GM23248 (cell line): ENCODE data around the gene NOL4L. TPM values are rescaled to one million over a fixed set of nuclear protein-coding genes. Genes with fewer than 3 reads are reported as not detected.
"Not testable (repeated sequence)": the region's sequence is repeated elsewhere in the genome, so short reads cannot be mapped to it uniquely, and the experiment has no call there.

Source experiments
- DNase-seq: peaks from one replicate; pipeline ENCODE4 v3.0.0-alpha.2; 2015
- H2AFZ ChIP-seq: fragments of 200-600 bp; sonication (generic); 2 replicates; pipeline ENCODE4 v1.6.1; 2016; ENCODE audit warnings: antibody characterized with exemption
- H3F3A ChIP-seq: fragments of 200-600 bp; sonication (generic); 2 replicates; pipeline ENCODE4 v1.6.1; 2016; ENCODE audit warnings: mild to moderate bottlenecking, antibody characterized with exemption, mixed run types; ENCODE audit not compliant: insufficient read depth
- H3K27ac ChIP-seq: fragments of 200-600 bp; sonication (generic); 2 replicates; pipeline ENCODE4 v1.5.1; 2016; ENCODE audit warnings: mild to moderate bottlenecking
- H3K27me3 ChIP-seq: fragments of 200-600 bp; sonication (generic); replicated peaks from 2 replicates; pipeline ENCODE4 v1.6.1; 2016; ENCODE audit warnings: mild to moderate bottlenecking; ENCODE audit not compliant: insufficient read depth
- H3K36me3 ChIP-seq: fragments of 200-600 bp; sonication (generic); 2 replicates; pipeline ENCODE4 v1.6.1; 2016; ENCODE audit warnings: low read depth, mild to moderate bottlenecking
- H3K4me1 ChIP-seq: fragments of 200-600 bp; sonication (generic); 2 replicates; pipeline ENCODE4 v1.6.1; 2016; ENCODE audit warnings: mild to moderate bottlenecking; ENCODE audit not compliant: insufficient read depth
- H3K4me2 ChIP-seq: fragments of 200-600 bp; sonication (generic); one replicate; pipeline ENCODE4 v1.6.1; 2016; ENCODE audit warnings: mild to moderate bottlenecking; ENCODE audit not compliant: unreplicated experiment
- H3K4me3 ChIP-seq: fragments of 200-600 bp; sonication (generic); 2 replicates; pipeline ENCODE4 v1.5.1; 2016; ENCODE audit warnings: mild to moderate bottlenecking
- H3K79me2 ChIP-seq: fragments of 200-600 bp; sonication (generic); 2 replicates; pipeline ENCODE4 v1.6.1; 2016; ENCODE audit warnings: mild to moderate bottlenecking; ENCODE audit not compliant: insufficient read depth
- H3K9ac ChIP-seq: fragments of 200-600 bp; sonication (generic); 2 replicates; pipeline ENCODE4 v1.6.1; 2016; ENCODE audit warnings: mild to moderate bottlenecking
- H3K9me2 ChIP-seq: fragments of 200-600 bp; sonication (generic); 2 replicates; pipeline ENCODE4 v1.6.1; 2016; ENCODE audit warnings: mixed run types, mild to moderate bottlenecking, moderate library complexity; ENCODE audit not compliant: insufficient read depth
- H3K9me3 ChIP-seq: fragments of 200-600 bp; sonication (generic); one replicate; pipeline ENCODE4 v1.6.1; 2017; ENCODE audit warnings: low read depth
- H4K20me1 ChIP-seq: fragments of 200-600 bp; sonication (generic); 2 replicates; pipeline ENCODE4 v1.6.0; 2016; ENCODE audit not compliant: insufficient read depth
- EZH2 ChIP-seq: fragments of 200-600 bp; sonication (generic); IDR thresholded peaks from 2 replicates; pipeline ENCODE4 v1.6.1; 2018; ENCODE audit warnings: antibody characterized with exemption, mild to moderate bottlenecking; ENCODE audit not compliant: insufficient read depth, poor library complexity, severe bottlenecking
- EZH2phosphoT487 ChIP-seq: fragments of 200-600 bp; sonication (generic); IDR thresholded peaks from 2 replicates; pipeline ENCODE4 v1.6.1; 2018; ENCODE audit warnings: antibody characterized with exemption, moderate library complexity, mild to moderate bottlenecking, low read depth; ENCODE audit not compliant: insufficient read depth
- whole genome bisulfite sequencing, 2 experiments: methylation state at CpG; one replicate each; pipeline ENCODE4 v1.1.6; 2015 to 2017; ENCODE audit warnings: low lambda C conversion rate in 2 of 2, low coverage in 1 of 2; ENCODE audit errors: missing lambda C conversion rate in 2 of 2; 5-methylcytosine and 5-hydroxymethylcytosine counted together
- in situ Hi-C: fragments of 300-500 bp; cut with MboI; formaldehyde crosslinking; loops from 2 replicates; pipeline ENCODE4 v1.15.0; 2020
- polyA plus RNA-seq: library from polyadenylated mRNA; unstranded; fragments of >200 nt; fragmentation: Nextera tagmentation; extraction: Ambion mirVana; gene quantifications from 2 replicates; pipeline ENCODE4 v1.2.1, GENCODE V29; 2016
- total RNA-seq: library from RNA; depleted of rRNA; stranded (reverse); fragments of >200 nt; shearing (Covaris generic); gene quantifications from 2 replicates; pipeline ENCODE4 v1.2.3, GENCODE V29; 2014

NOL4L gene
- total and polyA plus RNA-seq, 2 experiments from 2014 or later = 5.2 to 7.9 TPM

GRCh38 chr20:32495949-32496348, 89.2 kb downstream of the NOL4L start:
- in situ Hi-C loops = no loop called here
- H3F3A ChIP-seq = no peaks in the 10 kb centered on the region
- H3K79me2 ChIP-seq = no peaks in the 10 kb centered on the region
- no peaks in the 10 kb centered on the region for H3K4me1 ChIP-seq
- DNase-seq = no peak
- no peaks in the 10 kb centered on the region for H3K9me3 ChIP-seq
- no peaks in the 10 kb centered on the region for H3K9me2 ChIP-seq
- no peaks in the 10 kb centered on the region for H4K20me1 ChIP-seq
- H3K9ac ChIP-seq = no peak overlapping the region
- no peaks in the 10 kb centered on the region for H3K36me3 ChIP-seq
- H3K4me3 ChIP-seq = no peak overlapping the region
- H2AFZ ChIP-seq = no peak overlapping the region
- no peak overlapping the region for H3K4me2 ChIP-seq
- H3K27ac ChIP-seq = no peak overlapping the region
- no peak for TF ChIP-seq EZH2
- no peak for TF ChIP-seq EZH2phosphoT487
- H3K27me3 ChIP-seq = no peaks in the 10 kb centered on the region
- 93 to 97% methylated on average over 5 of the region's 5 CpGs for WGBS, 2 experiments

- no peaks in the 10 kb centered on the region for H4K20me1 ChIP-seq
- 75% methylated on average over 8 of the region's 8 CpGs for WGBS, 2 experiments
- DNase-seq = no peak
Measured at GRCh38 chr20:32495217-32495565, 89.9 kb downstream of the NOL4L start.

DNA sequence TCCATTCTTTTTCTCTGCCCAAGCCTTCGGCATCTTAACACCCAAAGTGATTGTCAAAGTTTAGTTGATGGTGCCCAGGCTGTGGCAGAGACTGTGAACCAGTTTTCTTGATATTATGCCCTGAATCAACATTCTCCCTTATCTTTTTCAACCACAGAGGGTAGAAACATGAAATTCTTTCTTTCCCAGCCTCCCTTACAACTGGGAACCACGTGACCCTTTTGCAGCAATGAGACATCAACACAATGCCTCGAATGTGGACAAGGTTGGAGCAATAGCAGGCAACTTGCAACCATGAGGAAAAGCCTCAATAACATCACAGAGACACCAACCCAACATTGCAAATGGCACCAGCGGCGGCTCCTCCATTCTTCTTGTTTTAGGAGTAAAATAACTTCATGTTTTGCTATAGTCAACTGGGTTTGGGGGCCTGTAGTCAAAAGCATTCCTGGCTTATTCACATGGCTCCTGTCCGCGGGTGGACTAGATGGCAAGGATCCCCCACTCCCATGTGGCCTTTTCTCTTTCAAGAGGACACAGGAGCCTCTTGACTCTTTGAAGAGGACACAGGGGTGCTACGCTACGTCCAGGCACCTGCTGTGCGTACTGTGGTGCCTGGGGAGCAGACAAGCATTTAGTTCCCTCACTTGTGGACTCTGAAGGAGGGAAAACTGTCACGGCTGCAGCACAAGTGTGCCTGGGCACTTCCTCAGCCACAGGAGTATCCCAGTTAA, 90.5 kb downstream of the NOL4L start:
- no peaks in the 10 kb centered on the region for H4K20me1 ChIP-seq
- DNase-seq = no peak
- TF ChIP-seq EZH2phosphoT487 (no peak), EZH2 (no peak)
- WGBS, 2 experiments = 85 to 89% methylated on average over 11 of the region's 11 CpGs
- H3K36me3 ChIP-seq = no peaks in the 10 kb centered on the region
- H3K27ac ChIP-seq = no peak overlapping the region
- H3K27me3 ChIP-seq = no peaks in the 10 kb centered on the region
- no peak overlapping the region for H3K4me3 ChIP-seq
- no peaks in the 10 kb centered on the region for H3K79me2 ChIP-seq
- no peaks in the 10 kb centered on the region for H3K4me1 ChIP-seq
- no peaks in the 10 kb centered on the region for H3F3A ChIP-seq
- H3K9me2 ChIP-seq = no peaks in the 10 kb centered on the region
- H3K9ac ChIP-seq = no peak overlapping the region
- no peak overlapping the region for H3K4me2 ChIP-seq
- H2AFZ ChIP-seq = no peak overlapping the region
- no peaks in the 10 kb centered on the region for H3K9me3 ChIP-seq
- in situ Hi-C loops = no loop called here

More at GRCh38 chr20:32495217-32495565, 89.9 kb downstream of the NOL4L start:
- no peaks in the 10 kb centered on the region for H3F3A ChIP-seq
- no peaks in the 10 kb centered on the region for H3K36me3 ChIP-seq
- no peaks in the 10 kb centered on the region for H3K27me3 ChIP-seq
- no peaks in the 10 kb centered on the region for H3K4me1 ChIP-seq
- TF ChIP-seq EZH2phosphoT487 (no peak), EZH2 (no peak)
- no peak overlapping the region for H3K9ac ChIP-seq
- H2AFZ ChIP-seq = no peak overlapping the region
- no peaks in the 10 kb centered on the region for H3K9me3 ChIP-seq
- H3K27ac ChIP-seq = no peak overlapping the region
- no peak overlapping the region for H3K4me3 ChIP-seq
- in situ Hi-C loops = no loop called here
- no peak overlapping the region for H3K4me2 ChIP-seq
- no peaks in the 10 kb centered on the region for H3K9me2 ChIP-seq
- no peaks in the 10 kb centered on the region for H3K79me2 ChIP-seq

GRCh38 chr20:32493356-32493755, 91.8 kb downstream of the NOL4L start:
- Histone ChIP-seq H3K9ac (no peak overlapping the region), H3K9me3 (no peaks in the 10 kb centered on the region), H4K20me1 (no peaks in the 10 kb centered on the region), H3K4me1 (no peaks in the 10 kb centered on the region), H3K4me3 (no peak overlapping the region), H3K27me3 (no peaks in the 10 kb centered on the region), H2AFZ (no peak overlapping the region), H3K36me3 (no peaks in the 10 kb centered on the region), H3K79me2 (no peaks in the 10 kb centered on the region), H3K4me2 (no peak overlapping the region), H3K27ac (no peak overlapping the region), H3F3A (no peaks in the 10 kb centered on the region), H3K9me2 (no peaks in the 10 kb centered on the region)
- DNase-seq = no peak
- in situ Hi-C loops = no loop called here
- WGBS, 2 experiments = 85 to 89% methylated on average over 10 of the region's 10 CpGs
- no peak for TF ChIP-seq EZH2
- TF ChIP-seq EZH2phosphoT487 = no peak

- in situ Hi-C loops, H3K9ac ChIP-seq, H3K9me3 ChIP-seq, H4K20me1 ChIP-seq, H3K4me3 ChIP-seq, H3K27me3 ChIP-seq, H3K36me3 ChIP-seq, H2AFZ ChIP-seq, H3F3A ChIP-seq, H3K9me2 ChIP-seq, H3K27ac ChIP-seq, H3K4me2 ChIP-seq, DNase-seq, H3K79me2 ChIP-seq, H3K4me1 ChIP-seq: not testable (repeated sequence)
- WGBS, 2 experiments = 78 to 89% methylated on average over 3 of the region's 3 CpGs
Measured at GRCh38 chr20:32491764-32492151, 93.4 kb downstream of the NOL4L start.
